IMR-90 (cell line): ENCODE measurements around the gene PEA15. TPM values are rescaled to one million over a fixed set of nuclear protein-coding genes. Genes with fewer than 3 reads are reported as not detected.

Experiments
- ATAC-seq: fragments of 200-7000 bp; cut with Tn5 transposase; 2 replicates; pipeline ENCODE4 v1.9.1; 2020; ENCODE audit warnings: low read depth, mild to moderate bottlenecking, moderate library complexity
- BruUV-seq: library from RNA; stranded (reverse); fragments of 400-500 nt; replicated peaks from 2 replicates; lab custom pipeline; 2021; lab: Mats Ljungman, UMichigan
- CTCF ChIA-PET: fragments of 300-600 bp; formaldehyde crosslinking; extraction: SDS; loops from one replicate; lab custom pipeline; 2021; ENCODE audit warnings: antibody characterized with exemption; lab: Yijun Ruan, JAX
- POLR2A ChIA-PET: fragments of 300-600 bp; sonication (Branson Sonifier 250); formaldehyde crosslinking; loops from one replicate; lab custom pipeline; 2022; ENCODE audit warnings: antibody characterized with exemption; ENCODE audit not compliant: unreplicated experiment; lab: Charles Lee
- DNase-seq: peaks from one replicate; pipeline ENCODE4 v3.0.0; 2013
- H2AFZ ChIP-seq: replicated peaks from 2 replicates; pipeline ENCODE3; 2013; ENCODE audit warnings: low read length, mild to moderate bottlenecking; ENCODE audit not compliant: poor library complexity
- H2AK5ac ChIP-seq: 2 replicates; pipeline ENCODE4 v1.6.1; 2013; ENCODE audit warnings: low read depth, low read length, inconsistent platforms
- H2AK9ac ChIP-seq: replicated peaks from 2 replicates; pipeline ENCODE3; 2013; ENCODE audit warnings: mild to moderate bottlenecking, low read depth, low read length, moderate library complexity; ENCODE audit not compliant: poor library complexity
- H2BK120ac ChIP-seq: 2 replicates; pipeline ENCODE4 v1.6.1; 2013; ENCODE audit warnings: low read depth, low read length, inconsistent platforms
- H2BK15ac ChIP-seq: 3 replicates; pipeline ENCODE4 v1.6.1; 2013; ENCODE audit warnings: low read depth, low read length, inconsistent platforms
- H2BK20ac ChIP-seq: 2 replicates; pipeline ENCODE4 v1.6.1; 2013; ENCODE audit warnings: low read depth, mild to moderate bottlenecking, inconsistent platforms, low read length, moderate library complexity
- H2BK5ac ChIP-seq: 2 replicates; pipeline ENCODE4 v1.6.1; 2013; ENCODE audit warnings: mild to moderate bottlenecking, low read depth, low read length, inconsistent platforms; ENCODE audit not compliant: poor library complexity, severe bottlenecking
- H3K14ac ChIP-seq: replicated peaks from 2 replicates; pipeline ENCODE4 v1.6.1; 2013; ENCODE audit warnings: low read depth, low read length, inconsistent platforms
- H3K18ac ChIP-seq: 2 replicates; pipeline ENCODE4 v1.6.1; 2013; ENCODE audit warnings: low read depth, low read length, control low read depth
- H3K23ac ChIP-seq: 2 replicates; pipeline ENCODE4 v1.6.1; 2013; ENCODE audit warnings: low read depth, low read length, inconsistent platforms
- H3K27ac ChIP-seq: 2 replicates; pipeline ENCODE4 v1.5.1; 2013; ENCODE audit warnings: mild to moderate bottlenecking, control low read depth, low read length; ENCODE audit not compliant: insufficient read depth
- H3K27me3 ChIP-seq: 2 replicates; pipeline ENCODE4 v1.6.1; 2013; ENCODE audit warnings: low read length; ENCODE audit not compliant: control insufficient read depth, insufficient read depth
- H3K36me3 ChIP-seq: 2 replicates; pipeline ENCODE4 v1.6.1; 2013; ENCODE audit warnings: low read length, mixed read lengths; ENCODE audit not compliant: control insufficient read depth, insufficient read depth
- H3K4ac ChIP-seq: 2 replicates; pipeline ENCODE4 v1.6.1; 2013; ENCODE audit warnings: low read depth, low read length, inconsistent platforms
- H3K4me1 ChIP-seq: 2 replicates; pipeline ENCODE4 v1.6.1; 2013; ENCODE audit warnings: low read length, mixed read lengths; ENCODE audit not compliant: control insufficient read depth, insufficient read depth
- H3K4me2 ChIP-seq: 2 replicates; pipeline ENCODE4 v1.6.1; 2013; ENCODE audit warnings: low read depth, mild to moderate bottlenecking, control low read depth, low read length, moderate library complexity
- H3K4me3 ChIP-seq: 2 replicates; pipeline ENCODE4 v1.5.1; 2013; ENCODE audit warnings: low read depth, mild to moderate bottlenecking, control low read depth, low read length, moderate library complexity; ENCODE audit not compliant: insufficient read depth
- H3K56ac ChIP-seq: 2 replicates; pipeline ENCODE4 v1.6.1; 2013; ENCODE audit warnings: low read length, inconsistent platforms; ENCODE audit not compliant: insufficient read depth; ENCODE audit errors: extremely low read depth
- H3K79me1 ChIP-seq, 2 experiments: 2 replicates each; pipeline ENCODE4 v1.6.1; 2013; ENCODE audit warnings: low read length in 2 of 2, inconsistent platforms in 1 of 2, low read depth in 1 of 2
- H3K9ac ChIP-seq: 2 replicates; pipeline ENCODE4 v1.6.1; 2013; ENCODE audit warnings: low read depth, low read length, control low read depth
- H3K9me1 ChIP-seq: 2 replicates; pipeline ENCODE4 v1.6.1; 2013; ENCODE audit warnings: low read length, inconsistent platforms; ENCODE audit not compliant: insufficient read depth
- H3K9me3 ChIP-seq: 2 replicates; pipeline ENCODE4 v1.6.1; 2013; ENCODE audit warnings: low read length; ENCODE audit not compliant: control insufficient read depth, insufficient read depth
- H4K20me1 ChIP-seq: 2 replicates; pipeline ENCODE4 v1.6.1; 2013; ENCODE audit warnings: low read length, inconsistent platforms; ENCODE audit not compliant: insufficient read depth
- H4K5ac ChIP-seq: 2 replicates; pipeline ENCODE4 v1.6.1; 2013; ENCODE audit warnings: mild to moderate bottlenecking, low read depth, low read length, control low read depth
- H4K8ac ChIP-seq, 2 experiments: 2 replicates each; pipeline ENCODE4 v1.6.1; 2013; ENCODE audit warnings: low read depth in 2 of 2, low read length in 2 of 2, control low read depth in 1 of 2, inconsistent platforms in 1 of 2
- H4K91ac ChIP-seq: 2 replicates; pipeline ENCODE4 v1.6.1; 2013; ENCODE audit warnings: low read depth, low read length, inconsistent platforms; ENCODE audit not compliant: insufficient read depth
- MAZ ChIP-seq: IDR thresholded peaks from 2 replicates; pipeline ENCODE4 v1.6.1; 2012; ENCODE audit warnings: low read depth, mild to moderate bottlenecking, low read length, improper control_type of control experiment, moderate library complexity, borderline replicate concordance
- POLR2A ChIP-seq: IDR thresholded peaks from 2 replicates; pipeline ENCODE4 v1.6.1; 2012; ENCODE audit warnings: mild to moderate bottlenecking, low read depth, low read length
- WGBS, 2 experiments: methylation state at CpG; one replicate each; pipeline versions ENCODE4 v1.1.5 to v1.1.7; 2013; ENCODE audit warnings: missing lambda C conversion rate in 2 of 2; ENCODE audit not compliant: insufficient read length in 1 of 2; ENCODE audit errors: extremely low coverage in 2 of 2; 5-methylcytosine and 5-hydroxymethylcytosine counted together
- dilution Hi-C: fragments of 300-500 bp; cut with HindIII; formaldehyde crosslinking; loops from one replicate; pipeline ENCODE4 v1.14.3; 2018; ENCODE audit warnings: low sequenced_read_pairs; ENCODE audit not compliant: unreplicated experiment
- in situ Hi-C: fragments of 300-500 bp; cut with MboI; formaldehyde crosslinking; loops from 3 replicates; pipeline ENCODE4 v1.14.3; 2019; ENCODE audit warnings: low sequenced_read_pairs, inconsistent platforms, mixed read lengths
- intact Hi-C: fragments of 100-400 bp; cut with micrococcal nuclease; formaldehyde crosslinking; loops from 2 replicates; pipeline ENCODE4 v1.10.0; 2022
- polyA plus RNA-seq, 3 experiments: library from polyadenylated mRNA; depleted of rRNA; stranded (reverse); fragments of >200 nt; gene quantifications; 2 replicates each; pipeline ENCODE4 v1.2.3, GENCODE V29; 2012; ENCODE audit warnings: low replicate concordance in 1 of 3
- total RNA-seq: library from RNA; depleted of rRNA; stranded (reverse); fragments of >200 nt; gene quantifications from 2 replicates; pipeline ENCODE4 v1.2.3, GENCODE V29; 2012

PEA15 gene
- total and polyA plus RNA-seq, 2 of the 4 experiments (the other 2 are of a cell fraction), result 296 to 754 TPM

DNA sequence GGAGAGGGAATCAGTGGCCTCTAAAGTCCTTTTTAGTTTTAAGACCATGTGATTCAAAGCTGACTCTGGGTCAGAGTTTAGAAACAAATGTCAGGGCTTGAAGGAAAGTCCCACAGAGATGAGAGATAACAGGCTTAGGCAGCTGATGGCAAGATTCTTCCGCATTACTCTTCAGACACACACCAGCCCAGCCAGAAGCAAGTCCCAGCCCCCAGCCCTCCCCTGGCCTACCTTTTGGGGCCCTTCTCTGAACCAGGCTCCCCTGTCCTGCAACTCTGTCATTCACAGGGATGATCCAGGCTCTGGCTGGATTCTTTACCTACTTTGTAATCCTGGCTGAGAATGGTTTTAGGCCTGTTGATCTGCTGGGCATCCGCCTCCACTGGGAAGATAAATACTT lies 28.0 kb upstream of the PEA15 start:
- no peak overlapping the region for H3K56ac ChIP-seq
- intact Hi-C loops (no loop called here), dilution Hi-C loops (no loop called here), in situ Hi-C loops (loop anchor here (25.0 kb wide), 1 partner anchor 435 kb away; no protein-coding TSS in a partner anchor)
- H3K4me1 ChIP-seq, result no peaks in the 10 kb centered on the region
- no CpG with 5 or more reads among the region's 2 CpGs for WGBS, 2 experiments
- no peak overlapping the region for H2BK20ac ChIP-seq
- ATAC-seq (no peak), DNase-seq (no peak)
- no peak for TF ChIP-seq POLR2A
- TF ChIP-seq MAZ, result no peak
- no peak overlapping the region for H2BK120ac ChIP-seq
- CTCF ChIA-PET, result no interaction called here
- H3K9me3 ChIP-seq, result no peaks in the 10 kb centered on the region; the same call in 1 of the 2 replicates
- H3K4me3 ChIP-seq, result no peak overlapping the region
- no peak overlapping the region for H2BK5ac ChIP-seq
- no peak overlapping the region for H3K18ac ChIP-seq
- H2BK15ac ChIP-seq, result no peak overlapping the region
- no peaks in the 10 kb centered on the region for H4K20me1 ChIP-seq
- no peak overlapping the region for H3K4me2 ChIP-seq
- no peak overlapping the region; the same call in 1 of the 2 replicates for H3K23ac ChIP-seq
- H4K8ac ChIP-seq, result no peak overlapping the region
- BruUV-seq, result no TSS peak
- H3K27ac ChIP-seq, result no peak overlapping the region
- no peaks in the 10 kb centered on the region for H3K36me3 ChIP-seq
- no peaks in the 10 kb centered on the region for H3K9me1 ChIP-seq
- no peak overlapping the region for H4K5ac ChIP-seq
- POLR2A ChIA-PET, result no interaction called here
- H4K91ac ChIP-seq, result no peak overlapping the region
- H3K4ac ChIP-seq, result no peak overlapping the region
- H2AFZ ChIP-seq, result no peak overlapping the region
- no peak overlapping the region for H2AK9ac ChIP-seq
- no peak overlapping the region for H3K9ac ChIP-seq
- no peaks in the 10 kb centered on the region for H3K79me1 ChIP-seq
- H2AK5ac ChIP-seq, result no peak overlapping the region
- H3K27me3 ChIP-seq, result peaks cover 35% of the 10 kb centered on the region
- no peak overlapping the region for H3K14ac ChIP-seq
